WI38 (cell line): ENCODE results near the gene TMEM247.

ENCODE experiments used
- H3K4me3 ChIP-seq: 2 replicates; pipeline ENCODE4 v1.5.1; 2011; ENCODE audit warnings: low read depth, mild to moderate bottlenecking, control low read depth, low read length
- CTCF ChIP-seq: IDR thresholded peaks from 2 replicates; pipeline ENCODE4 v1.5.1; 2012; ENCODE audit warnings: low read depth, mild to moderate bottlenecking, control low read depth, low read length

Gene TMEM247

GRCh38 chr2:46503686-46504085 is 24.3 kb downstream of the TMEM247 start:
- H3K4me3 ChIP-seq: no peak overlapping the region
- TF ChIP-seq CTCF: no peak

- H3K4me3 ChIP-seq: no peak overlapping the region
- TF ChIP-seq CTCF: no peak
These were observed 24.9 kb downstream of the TMEM247 start for GRCh38 chr2:46504221-46504620.

GRCh38 chr2:46504685-46505471 is 25.5 kb downstream of the TMEM247 start:
- TF ChIP-seq CTCF: no peak

GRCh38 chr2:46505472-46505783 is 26.1 kb downstream of the TMEM247 start:
- no peak overlapping the region for H3K4me3 ChIP-seq
- TF ChIP-seq CTCF: no peak

More at GRCh38 chr2:46504685-46505471, 25.5 kb downstream of the TMEM247 start:
- H3K4me3 ChIP-seq: no peak overlapping the region

- no peak for TF ChIP-seq CTCF
These were observed 26.9 kb downstream of the TMEM247 start for GRCh38 chr2:46506131-46506706.

GRCh38 chr2:46508312-46508711 is 28.9 kb downstream of the TMEM247 start:
- no peak overlapping the region for H3K4me3 ChIP-seq
- no peak for TF ChIP-seq CTCF

More at GRCh38 chr2:46506131-46506706, 26.9 kb downstream of the TMEM247 start:
- no peak overlapping the region for H3K4me3 ChIP-seq

- TF ChIP-seq CTCF: no peak
- H3K4me3 ChIP-seq: no peak overlapping the region
These were observed 29.4 kb downstream of the TMEM247 start for GRCh38 chr2:46508759-46509158.
